NCI-H524 treated with DMSO at 0.1 percent for 48 hours (cell line): ENCODE results near the gene BIK.
A peak's percentile ranks its signal among the peaks of the same experiment; 100 is the strongest.
"Not testable (repeated sequence)": the region's sequence is repeated elsewhere in the genome, so short reads cannot be mapped to it uniquely, and the experiment has no call there.

Experiments
- DNase-seq: peaks from one replicate; lab custom pipeline; 2025; lab: John Stamatoyannopoulos, UW

Gene BIK, protein sequence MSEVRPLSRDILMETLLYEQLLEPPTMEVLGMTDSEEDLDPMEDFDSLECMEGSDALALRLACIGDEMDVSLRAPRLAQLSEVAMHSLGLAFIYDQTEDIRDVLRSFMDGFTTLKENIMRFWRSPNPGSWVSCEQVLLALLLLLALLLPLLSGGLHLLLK

DNA sequence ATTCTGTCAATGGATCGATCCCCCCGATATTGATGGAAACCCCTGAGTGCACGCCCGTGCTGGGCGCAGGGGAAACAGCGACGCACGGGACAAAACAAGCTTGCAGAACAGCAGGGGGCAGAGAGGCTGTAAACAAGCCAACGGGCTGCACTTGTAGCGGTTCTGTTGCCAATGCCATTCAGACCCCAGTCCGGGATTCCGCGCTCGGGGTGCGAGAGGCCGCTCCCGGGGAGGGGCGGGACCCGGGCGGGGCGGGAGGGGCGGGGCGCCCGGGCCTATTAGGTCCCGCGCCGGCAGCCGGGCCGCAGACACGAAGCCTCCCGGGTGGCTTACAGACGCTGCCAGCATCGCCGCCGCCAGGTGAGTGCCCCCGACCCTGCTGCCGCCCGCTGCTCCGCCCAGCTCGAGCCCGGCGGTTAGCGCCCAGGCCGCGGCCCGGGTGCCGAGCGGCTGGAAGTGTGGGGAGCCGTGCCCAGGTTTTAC lies at the start of gene BIK:
Gene BIK (plus strand): TSS at position 307 of the 483 bp plus-strand sequence. CDS start 13,273 bp downstream, outside the sequence.
- DNase-seq = no peak

DNA sequence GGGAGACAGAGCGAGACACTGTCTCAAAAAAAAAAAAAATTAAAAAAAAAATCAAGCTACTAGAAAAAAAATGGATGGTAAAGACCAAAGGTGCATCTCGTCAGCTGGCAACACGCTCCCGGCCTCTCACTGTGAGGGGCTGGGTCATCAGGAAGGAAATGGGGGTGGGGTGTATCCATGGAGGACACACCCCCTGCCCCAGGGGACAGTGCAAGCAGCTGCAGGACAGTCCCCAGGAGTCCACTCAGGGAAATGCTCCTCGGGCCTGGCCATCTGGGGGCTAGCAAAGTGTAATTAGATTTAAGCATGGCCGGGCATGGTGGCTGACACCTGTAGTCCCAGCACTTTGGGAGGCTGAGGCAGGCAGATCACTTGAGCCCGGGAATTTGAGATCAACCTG lies 44.4 kb upstream of the BIK start:
- no peak for DNase-seq

DNA sequence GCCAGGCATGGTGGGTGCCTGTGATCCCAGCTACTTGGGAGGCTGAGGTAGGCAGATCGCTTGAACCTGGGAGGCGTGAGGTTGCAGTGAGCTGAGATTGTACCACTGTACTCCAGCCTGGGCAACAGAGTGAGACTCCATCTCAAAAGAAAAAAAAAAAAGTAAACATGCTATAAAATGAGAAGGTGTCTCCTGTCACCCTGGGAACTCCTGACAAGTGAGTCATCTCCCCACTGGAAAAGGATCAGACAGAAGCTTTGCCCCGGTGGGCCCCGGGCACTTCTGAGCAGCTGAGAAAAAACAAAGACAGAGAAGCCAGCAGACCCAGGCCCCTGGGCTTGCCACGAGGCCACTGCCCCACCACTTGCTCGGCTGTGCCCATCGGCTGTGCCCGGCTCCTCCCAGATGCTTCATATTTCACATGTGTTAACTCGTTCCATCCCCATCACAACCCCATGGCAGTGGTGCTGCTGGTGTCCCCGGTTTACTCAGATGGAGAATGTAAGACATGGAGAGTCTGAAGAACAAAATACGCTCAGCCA lies 43.6 kb upstream of the BIK start:
- no peak for DNase-seq

DNA sequence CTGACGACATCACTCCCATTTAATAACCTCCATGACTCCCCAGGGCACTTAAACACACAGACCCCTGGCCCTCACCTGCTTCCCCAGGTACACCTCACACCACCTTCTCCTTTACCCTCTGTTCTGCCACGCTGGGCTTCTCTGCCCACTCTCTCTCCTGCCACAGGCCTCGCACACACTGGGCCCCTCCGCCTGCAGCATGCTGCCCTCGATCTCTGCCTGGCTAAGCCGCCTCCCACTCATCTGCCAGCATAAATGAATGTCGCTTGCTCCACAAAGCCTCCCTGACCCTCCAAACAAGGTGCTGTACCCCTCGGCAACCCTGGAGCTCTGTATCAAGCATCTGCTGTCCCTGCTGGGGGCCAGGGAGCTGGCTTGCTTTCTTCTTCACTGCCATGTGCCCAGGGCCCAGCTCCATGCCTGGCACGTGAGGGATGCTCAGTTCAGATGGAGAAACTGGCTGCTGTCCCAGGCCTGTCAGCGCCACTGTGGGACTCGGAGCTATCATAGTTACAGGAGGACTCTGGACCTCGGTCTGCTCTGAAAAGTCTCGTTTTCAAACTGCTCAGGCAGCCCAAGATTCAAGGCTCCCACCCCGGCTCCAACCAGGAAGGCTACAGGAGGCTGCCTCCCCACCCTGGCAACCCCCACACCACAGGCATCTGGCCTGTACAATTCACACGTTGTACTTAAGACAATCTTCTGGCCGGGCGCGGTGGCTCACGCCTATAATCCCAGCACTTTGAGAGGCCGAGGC lies 33.3 kb upstream of the BIK start:
- peak; percentile 26 for DNase-seq

DNA sequence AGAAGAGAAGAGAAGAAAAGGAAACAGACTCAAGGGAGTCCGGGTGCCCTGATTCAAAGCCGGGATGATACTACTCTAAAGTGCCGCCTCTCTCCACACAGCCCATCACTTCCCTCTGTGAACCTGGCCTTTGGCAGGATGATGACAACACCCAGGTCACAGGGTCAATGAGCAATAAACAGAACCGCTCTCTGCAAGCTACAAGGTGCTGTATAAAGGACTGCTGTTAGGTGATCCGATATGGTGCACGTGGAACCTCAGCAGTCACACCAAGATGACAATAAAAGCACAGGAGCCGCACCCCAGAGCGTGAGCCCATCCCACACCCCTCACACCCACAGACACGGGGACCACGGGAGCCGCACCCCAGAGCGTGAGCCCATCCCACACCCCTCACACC lies 32.0 kb upstream of the BIK start:
- no peak for DNase-seq

DNA sequence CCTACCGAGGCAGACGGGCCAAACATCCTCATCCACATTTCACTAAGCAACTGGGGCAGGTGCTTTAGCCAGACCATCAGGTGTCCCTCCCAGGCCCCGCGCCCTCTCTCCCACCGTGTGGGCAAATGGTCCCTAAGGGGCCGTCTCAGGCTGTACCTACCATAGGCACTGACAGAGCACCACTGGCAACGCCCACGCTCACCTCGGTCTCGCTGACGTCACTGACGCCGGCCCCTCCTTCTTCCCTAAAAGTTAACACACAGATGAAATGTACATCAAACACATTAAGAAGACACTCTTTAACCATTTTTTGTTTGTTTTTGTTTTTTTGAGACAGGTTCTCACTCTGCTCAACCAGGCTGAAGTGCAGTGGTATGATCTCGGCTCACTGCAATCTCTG lies 30.8 kb upstream of the BIK start:
- no peak for DNase-seq

DNA sequence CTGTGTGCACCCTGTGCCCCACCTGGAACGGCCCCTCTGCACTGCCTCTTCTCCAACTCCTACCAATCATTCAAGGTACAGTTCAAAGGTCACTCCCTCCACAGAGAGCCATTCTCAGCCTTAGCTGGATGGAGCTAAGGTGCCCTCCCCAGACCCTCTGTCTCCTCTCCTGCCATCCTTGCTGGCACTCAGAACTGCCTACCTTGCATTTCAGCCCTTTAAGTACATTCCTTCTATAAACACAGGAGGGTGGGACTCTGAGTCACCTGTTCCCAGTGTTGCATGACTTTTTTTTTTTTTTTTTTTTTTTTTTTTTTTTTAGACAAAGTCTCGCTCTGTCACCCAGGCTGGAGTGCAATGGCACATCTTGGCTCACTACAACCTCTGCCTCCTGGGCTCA lies 29.9 kb upstream of the BIK start:
- DNase-seq = no peak

DNA sequence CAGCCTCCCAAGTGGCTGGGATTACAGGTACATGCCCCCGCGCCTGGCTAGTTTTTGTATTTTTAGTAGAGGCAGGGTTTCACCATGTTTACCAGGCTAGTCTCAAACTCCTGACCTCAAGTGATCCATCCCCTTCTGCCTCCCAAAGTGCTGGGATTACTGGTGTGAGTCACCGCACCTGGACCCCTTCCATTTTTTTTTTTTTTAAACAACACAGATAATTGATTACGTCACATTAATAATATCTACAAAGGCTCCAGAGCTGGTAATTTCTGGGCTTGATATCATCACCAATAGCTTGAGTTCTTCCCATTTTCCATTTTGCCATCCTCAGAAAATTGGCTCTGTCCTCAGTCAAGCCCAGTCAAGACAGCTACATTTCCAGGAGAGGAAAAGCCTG lies 28.6 kb upstream of the BIK start:
- DNase-seq = no peak

DNA sequence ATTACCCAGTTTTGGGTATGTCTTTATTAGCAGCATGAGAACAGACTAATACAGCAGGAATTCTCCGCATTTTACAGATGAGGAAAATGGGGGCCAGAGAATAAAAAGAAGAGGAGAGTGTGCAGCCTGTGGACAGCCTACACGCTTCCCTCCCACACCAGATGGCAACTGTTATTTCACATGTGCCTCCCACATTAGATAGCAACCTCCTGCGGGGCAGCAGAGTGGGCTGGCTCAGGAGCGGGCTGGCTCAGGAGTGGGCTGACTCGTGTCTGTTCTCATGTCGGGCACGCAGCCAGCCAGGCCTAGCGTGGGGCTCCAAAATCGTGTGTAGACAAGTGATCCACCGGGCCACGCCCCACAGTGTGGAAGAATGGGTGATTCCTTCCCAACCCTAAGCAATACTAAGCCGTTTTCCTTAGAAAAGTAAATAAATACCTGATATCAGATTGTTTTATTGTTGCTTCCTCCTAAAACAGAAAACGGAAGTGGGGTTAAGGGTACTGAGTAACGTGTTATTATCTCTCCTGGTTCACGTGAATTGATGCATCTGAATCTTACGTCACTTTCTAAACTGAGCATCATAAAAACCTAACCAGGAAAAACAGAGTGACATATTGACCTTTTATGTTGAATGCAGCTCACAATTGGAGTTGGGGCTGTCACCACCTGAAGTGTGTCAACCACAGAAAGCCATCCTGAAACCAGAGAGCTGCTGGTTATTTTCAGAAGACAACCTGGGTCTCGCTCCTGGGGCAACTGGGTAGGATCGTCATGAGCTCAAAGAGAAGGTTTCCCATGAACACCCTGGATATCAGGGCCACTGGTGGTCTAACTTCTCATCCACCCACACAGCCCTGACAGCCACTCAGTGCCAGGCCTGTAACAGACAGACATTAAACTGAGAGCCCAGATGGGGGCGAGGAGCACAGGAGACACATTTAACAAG lies 24.6 kb upstream of the BIK start:
- no peak for DNase-seq

DNA sequence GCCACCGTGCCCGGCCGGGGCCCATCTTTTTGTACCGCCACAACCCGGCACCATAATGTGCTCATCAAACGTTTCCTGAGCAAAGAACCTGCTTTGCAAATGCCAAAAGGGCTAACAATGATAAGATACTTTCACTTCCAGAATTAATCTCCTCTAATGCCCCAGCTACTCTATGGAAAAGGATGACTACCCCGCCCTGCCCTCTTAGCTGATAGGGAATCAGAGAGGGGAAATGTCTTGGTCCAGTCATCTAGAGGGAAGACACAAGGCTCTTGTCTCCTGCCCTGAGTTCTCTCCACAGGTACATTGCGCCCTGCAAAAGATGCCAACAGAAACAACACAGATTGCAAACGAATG lies 21.9 kb upstream of the BIK start:
- DNase-seq = no peak

DNA sequence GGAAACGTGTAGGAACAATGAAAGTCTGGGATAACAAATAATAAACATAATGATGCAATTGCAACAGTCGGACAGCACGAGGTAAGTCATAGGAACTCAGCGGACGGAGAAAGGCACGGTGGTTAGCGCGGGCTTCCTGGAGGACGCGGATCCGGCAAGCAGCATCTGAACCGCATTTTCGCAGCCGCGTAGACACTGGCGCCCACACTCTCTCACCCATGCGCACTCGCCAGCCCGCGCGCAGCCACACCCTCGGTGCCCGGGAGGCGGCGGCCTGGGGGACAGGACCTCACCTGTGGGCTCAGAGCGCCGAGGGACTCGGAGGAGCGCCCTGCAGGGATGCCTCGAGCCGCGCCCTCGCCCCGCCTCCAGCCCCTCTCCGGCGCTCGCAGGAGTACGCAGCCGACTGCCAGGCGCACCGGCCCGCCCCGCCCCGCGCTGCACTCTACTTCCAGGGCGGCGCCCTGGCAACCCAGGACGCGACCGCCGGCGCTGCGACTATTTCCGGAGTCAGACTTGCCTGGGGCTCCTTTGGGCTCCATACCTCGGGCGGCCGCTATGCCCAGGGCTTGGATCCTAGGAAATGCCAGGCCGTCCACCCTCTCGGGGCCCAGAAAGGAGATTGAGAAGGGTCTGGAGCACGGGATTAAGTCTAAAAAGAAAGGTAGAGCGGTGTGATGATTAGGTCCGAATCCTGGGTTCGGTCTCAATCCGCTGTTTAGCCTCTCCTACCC lies 21.4 kb upstream of the BIK start, which contains the start of gene TTLL1:
Gene TTLL1 (minus strand): TSS at position 408 of the 734 bp plus-strand sequence. CDS start 13,805 bp downstream, outside the sequence.
- peak; percentile 80 for DNase-seq

DNA sequence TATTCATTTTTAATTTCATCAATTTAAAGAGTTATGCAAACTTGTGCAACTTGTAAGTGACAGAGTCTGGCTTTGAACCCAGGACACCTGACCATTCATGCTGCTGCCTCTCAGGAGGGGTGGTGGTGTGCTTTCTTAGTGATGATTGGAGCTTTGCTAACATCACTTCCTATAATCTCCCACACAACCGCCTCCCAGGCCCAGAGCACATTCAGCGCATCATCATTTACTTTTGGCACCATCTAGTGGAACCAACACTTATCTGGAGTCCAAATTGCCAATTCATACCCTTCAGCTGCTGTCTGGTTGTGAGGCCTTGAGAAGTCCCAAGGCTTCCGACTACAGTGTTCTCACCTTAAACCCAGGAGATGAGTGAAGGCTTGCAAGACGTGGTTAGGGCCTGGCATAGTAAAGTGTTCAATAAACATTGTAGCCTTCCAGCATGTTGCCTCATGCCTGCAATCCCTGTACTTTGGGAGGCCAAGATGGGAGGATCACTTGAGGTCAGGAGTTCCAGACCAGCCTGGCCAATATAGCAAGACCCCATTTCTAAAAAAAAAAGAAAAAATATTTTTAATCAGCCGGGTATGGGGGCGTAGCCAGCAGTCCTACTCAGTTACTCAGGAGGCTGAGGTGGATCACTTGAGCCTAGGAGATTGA lies 20.3 kb upstream of the BIK start:
- peak; percentile 80 for DNase-seq

DNA sequence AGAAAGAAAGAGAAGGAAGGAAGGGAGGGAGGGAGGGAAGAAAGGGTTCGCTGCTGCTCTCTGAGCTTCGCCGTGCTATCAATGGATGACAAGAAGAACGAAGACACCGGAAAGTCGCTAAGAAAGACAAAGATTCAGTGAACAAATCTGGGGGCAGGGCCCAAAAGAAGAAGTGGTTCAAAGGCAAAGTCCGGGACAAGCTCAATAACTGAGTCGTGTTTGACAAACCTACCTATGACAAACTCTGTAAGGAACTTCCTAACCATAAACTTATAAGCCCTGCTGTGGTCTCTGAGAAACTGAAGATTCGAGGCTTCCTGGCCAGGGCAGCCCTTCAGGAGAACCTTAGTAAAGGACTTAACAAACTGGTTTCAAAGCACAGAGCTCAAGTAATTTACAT lies 18.5 kb upstream of the BIK start:
- DNase-seq = no peak

DNA sequence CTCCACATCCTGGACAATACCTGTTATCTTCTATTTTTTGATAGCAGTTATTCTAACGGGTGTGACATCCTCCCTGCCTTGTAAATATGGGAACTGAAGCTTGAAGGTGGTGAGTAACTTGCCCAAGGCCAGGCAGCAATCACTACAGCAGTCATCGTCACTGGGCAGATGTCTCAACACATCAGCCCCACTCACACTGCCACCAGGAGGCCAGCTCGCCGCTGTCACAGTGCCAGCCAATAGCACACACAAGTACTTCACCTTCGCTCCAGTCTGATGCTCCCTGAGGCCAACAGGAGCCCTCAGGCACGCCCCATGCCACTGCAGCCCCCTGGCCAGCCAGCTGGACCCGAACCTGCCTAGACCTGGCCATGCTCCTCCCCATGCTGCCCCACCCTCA lies 16.5 kb upstream of the BIK start:
- peak; percentile 10 for DNase-seq

DNA sequence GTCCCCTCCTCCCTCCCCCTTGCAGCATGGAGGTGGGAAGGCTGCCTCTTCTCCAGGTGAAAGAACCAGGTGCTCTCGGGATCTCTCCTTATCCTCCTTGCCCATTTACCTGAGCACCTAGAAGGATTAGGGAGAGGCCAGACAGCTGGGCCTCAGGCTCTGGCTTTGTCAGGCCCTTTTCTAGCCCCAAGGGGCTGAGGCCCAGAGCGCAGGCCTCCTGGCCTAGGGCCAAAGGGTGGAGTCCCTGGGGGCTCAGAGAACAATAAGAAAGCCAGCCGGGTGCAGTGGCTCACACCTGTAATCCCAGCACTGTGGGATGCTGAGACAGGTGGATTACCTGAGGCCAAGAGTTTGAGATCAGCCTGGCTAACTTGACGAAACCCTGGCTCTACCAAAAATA lies 16.0 kb upstream of the BIK start:
- no peak for DNase-seq

DNA sequence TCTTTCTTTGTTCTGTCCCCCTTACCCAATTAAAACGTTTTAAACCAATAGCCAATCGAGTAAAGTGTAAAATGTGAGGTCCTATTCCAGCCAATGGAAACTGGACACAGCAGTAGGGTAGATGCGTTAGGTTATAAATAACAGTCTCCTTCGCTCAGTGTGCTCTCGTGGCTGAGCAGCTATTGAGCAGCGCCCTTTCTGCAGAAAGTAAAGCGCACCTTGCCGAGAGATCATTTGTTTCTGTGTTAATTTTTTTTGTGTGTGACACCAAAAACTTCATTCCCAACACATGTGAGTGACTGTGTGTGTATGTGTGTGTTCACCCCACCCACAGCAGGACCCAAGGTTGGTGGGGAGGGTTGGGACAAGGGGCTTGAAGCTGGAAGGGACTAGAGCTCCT lies 14.1 kb upstream of the BIK start:
- no peak for DNase-seq

DNA sequence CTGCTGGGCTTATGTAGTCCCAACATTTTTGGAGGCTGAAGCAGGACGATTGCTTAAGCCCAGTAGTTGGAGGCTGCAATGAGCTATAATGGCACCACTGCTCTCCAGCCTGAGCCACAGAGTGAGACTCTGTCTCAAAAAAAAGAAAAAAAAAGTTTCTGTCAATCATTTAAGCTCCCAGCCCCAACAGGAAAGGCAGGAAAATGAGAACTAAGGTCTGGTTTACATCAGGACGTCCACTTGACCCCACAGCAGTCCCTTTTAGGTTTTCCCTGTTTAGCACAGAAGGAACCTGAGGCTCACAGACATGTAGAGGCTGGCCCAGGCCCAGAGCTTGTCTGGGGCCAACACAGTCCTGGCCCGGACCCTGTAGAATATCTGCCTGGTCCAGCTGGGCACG lies 12.2 kb upstream of the BIK start:
- no peak for DNase-seq

DNA sequence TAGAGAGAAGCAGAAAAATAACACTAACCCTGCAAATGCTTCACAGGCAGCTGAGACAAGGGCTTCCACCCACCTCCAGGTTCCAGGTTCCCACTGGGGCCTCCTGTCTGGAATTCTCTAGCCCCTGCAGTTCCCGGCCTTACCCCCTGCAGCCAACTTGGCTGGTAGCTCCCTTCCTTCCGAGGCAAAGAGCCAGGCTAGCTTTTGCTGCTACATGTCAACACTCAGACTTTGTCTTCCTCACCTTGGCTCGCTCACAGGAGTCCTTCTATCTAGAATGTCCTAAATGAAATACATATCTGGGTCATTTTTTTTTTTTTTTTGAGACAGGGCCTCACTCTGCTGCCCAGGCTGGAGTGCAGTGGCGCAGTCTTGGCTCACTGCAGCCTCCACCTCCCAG lies 11.5 kb upstream of the BIK start:
- DNase-seq = no peak

DNA sequence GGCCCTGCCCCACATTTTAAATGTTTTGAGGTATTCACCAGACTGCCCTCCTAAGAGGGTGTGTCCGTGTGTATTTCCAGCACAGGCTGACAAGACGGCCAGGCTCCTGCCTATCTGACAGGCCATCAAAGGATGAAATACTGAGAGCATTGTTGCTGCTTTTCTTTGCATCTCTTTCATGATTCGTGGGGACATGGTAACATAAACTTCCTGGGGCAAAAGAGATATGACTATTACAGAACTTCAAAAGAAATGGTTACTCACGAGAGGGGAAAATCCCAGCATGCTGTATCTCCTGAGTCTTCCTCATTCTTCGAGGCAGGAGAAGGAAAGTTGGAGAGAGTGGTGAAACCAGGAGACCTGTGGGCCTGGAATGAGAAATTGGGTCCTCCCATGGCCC lies 10.3 kb upstream of the BIK start:
- DNase-seq = no peak

DNA sequence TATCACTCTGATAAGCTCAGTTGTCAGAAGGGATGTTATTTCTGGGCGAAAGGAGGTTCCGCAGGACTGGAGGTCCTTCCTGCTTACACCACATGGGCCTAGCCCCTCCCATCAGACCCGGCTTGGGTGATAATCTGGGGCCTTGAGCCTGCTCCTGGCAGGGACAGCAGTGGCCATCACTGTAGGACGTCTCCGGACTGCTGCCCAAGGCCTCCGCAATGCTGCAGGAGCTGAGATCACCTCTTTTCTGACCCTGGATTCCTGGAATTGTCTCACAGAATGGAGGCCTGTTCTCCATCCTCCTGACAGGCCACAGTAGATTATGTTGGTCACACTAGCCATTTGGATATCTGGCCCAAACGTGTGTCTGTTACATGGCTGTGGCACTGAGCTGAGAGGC lies 9.2 kb upstream of the BIK start:
- DNase-seq = no peak

DNA sequence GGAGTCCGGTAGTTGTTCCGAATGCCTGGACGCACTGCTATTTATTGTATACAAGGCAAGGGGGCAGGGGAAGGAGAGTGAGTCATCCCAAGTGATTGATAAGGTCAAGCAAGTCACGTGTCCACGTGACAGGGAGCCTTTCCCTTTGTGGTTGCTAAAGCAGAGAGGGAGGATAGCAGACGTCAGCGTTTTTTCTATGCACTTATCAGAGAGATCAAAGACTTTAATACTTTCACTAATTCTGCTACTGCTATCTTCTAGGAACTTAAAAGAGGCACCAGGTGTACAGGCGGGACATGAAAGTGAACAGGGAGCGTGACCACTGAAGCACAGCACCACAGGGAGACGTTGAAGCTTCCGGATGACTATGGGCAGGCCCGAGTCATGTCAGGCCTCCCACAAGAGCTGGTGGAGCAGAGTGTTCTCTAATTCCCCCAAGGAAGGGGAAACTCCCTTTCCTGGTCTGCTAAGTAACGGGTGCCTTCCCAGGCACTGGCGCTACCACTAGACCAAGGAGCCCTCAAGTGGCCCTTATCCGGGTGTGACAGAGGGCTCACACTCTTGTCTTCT lies 6.4 kb upstream of the BIK start:
- DNase-seq = not testable (repeated sequence)
